ENCODE data around the gene UTS2R.

DNA sequence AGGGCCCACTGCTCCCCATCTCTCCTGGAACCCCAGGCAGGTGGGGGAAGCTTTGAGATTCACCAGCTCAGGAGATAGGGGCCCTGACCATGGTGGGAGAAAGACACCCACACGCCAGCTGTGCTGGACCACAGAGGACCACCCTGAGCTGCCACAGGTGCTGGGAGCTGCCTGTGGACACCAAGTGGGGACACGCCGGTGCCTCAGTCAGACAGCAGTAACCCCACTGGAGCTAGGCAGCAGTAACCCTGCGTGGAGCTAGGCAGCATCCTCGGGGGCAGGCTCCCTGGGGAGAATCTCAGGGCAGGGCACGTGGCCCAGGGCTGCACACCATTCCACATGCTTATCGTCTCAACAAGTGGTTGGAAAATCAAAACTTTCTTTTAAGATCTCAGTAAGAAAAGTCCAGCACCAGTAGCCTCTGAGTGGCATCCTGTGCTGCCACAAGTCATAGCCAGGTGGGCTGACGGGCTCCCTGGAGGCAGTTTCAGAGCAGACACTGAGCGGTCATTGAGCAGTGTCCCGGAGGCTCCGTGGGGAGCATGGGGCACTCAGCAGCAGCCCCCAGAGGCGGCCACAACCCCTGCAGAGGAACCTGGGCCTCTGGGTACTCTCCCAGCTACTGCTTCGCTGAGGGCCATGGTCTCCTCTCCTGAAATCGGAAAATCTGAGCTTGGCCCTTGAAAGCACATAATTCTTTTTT, 38.6 kb downstream of the UTS2R start:
- TF ChIP-seq, protein P1, sequence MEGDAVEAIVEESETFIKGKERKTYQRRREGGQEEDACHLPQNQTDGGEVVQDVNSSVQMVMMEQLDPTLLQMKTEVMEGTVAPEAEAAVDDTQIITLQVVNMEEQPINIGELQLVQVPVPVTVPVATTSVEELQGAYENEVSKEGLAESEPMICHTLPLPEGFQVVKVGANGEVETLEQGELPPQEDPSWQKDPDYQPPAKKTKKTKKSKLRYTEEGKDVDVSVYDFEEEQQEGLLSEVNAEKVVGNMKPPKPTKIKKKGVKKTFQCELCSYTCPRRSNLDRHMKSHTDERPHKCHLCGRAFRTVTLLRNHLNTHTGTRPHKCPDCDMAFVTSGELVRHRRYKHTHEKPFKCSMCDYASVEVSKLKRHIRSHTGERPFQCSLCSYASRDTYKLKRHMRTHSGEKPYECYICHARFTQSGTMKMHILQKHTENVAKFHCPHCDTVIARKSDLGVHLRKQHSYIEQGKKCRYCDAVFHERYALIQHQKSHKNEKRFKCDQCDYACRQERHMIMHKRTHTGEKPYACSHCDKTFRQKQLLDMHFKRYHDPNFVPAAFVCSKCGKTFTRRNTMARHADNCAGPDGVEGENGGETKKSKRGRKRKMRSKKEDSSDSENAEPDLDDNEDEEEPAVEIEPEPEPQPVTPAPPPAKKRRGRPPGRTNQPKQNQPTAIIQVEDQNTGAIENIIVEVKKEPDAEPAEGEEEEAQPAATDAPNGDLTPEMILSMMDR (optimal IDR thresholded peaks at IDR 0.05 in 1 of 3, IDR thresholded peaks at IDR 0.05 in 1 of 3, conservative IDR thresholded peaks at IDR 0.05 in 1 of 3; ENCODE audit: extremely low read depth in 1 of 3, insufficient read depth in 2 of 3, low read length in 3 of 3), result no peak
- no peak for TF ChIP-seq EZH2 (IDR thresholded peaks at IDR 0.05; ENCODE audit: low read length)
